T-helper 1 cell treated with Interleukin-12 subunit alpha and Interleukin-12 subunit beta and Interleukin-4 antibody, amounts not matched to agents 30 ng/mL and 1 ng/mL, for 36 hours (primary cell): ENCODE results near the gene SLC5A2. TPM values are rescaled to one million over a fixed set of nuclear protein-coding genes. Genes with fewer than 3 reads are reported as not detected.
"Not testable (repeated sequence)": the region's sequence is repeated elsewhere in the genome, so short reads cannot be mapped to it uniquely, and the experiment has no call there.

ENCODE experiments used
- intact Hi-C: fragments of 100-400 bp; cut with micrococcal nuclease; formaldehyde crosslinking; loops from one replicate; pipeline ENCODE4 v1.15.1; 2024
- total RNA-seq: library from RNA; stranded (reverse); gene quantifications from 2 replicates; pipeline ENCODE4 v1.2.3, GENCODE V29; 2022

The SLC5A2 gene
- total RNA-seq, 1 donor from 2014 or later, result not detected

DNA sequence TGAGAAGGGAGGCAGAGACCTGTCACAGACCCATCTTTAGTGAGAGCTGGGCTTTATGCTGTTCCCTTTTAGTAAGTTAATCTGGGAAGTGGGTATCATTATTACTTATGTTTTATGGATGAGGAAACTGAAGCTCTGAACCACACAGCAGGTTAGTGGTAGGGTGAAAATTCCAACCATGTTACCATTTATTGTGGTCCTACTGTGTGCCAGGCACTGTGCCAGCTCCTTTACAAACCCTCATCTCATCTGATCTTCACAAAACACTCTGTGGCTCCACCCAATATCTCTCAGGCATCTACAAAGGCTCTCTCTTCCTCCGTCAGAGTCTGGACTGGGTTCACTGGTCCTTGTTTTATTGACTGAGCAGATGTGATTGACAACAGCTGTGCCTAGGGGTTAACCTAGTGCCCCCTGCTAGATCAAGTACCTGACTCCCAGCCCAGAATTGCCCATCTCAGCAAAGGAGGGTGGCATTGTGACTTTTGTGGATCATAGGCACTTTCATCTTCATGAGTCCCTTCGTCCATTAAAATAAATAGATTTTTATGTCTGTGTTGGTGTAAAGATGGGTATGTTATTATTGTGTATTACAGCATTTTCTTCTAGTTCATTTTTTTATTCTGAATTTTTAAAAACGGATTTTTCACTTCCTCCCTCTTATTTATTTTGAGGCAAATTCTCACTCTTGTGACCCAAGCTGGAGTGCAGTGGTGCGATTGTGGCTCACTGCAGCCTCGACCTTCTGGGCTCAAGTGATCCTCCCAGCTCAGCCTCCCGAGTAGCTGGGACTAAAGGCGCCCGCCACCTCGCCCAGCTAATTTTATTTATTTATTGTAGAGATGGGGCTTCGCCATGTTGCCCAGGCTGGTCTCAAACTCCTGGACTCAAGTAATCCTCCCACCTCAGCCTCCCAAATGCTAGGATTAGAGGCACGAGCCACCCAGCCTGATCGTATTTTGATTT lies 7.9 kb upstream of the SLC5A2 start:
- intact Hi-C loops, result loop anchor here (5.0 kb wide), 3 partner anchors 48 to 392 kb away; partner anchors contain the start of gene COX6A2

DNA sequence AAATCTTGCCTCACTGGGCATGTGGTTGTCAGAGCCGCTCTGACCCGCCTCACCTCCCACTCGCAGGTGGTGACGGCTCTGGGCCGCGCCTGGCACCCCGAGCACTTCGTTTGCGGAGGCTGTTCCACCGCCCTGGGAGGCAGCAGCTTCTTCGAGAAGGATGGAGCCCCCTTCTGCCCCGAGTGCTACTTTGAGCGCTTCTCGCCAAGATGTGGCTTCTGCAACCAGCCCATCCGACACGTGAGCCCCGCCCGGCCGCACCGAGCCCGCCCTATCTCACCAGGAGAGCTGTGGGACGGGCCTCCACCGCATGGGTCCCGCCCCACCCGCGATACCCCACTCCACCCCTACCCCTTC lies 7.0 kb upstream of the SLC5A2 start:
- intact Hi-C loops, result loop anchor here (1.0 to 5.0 kb wide), 5 partner anchors 11 to 391 kb away; partner anchors contain the start of gene COX6A2

DNA sequence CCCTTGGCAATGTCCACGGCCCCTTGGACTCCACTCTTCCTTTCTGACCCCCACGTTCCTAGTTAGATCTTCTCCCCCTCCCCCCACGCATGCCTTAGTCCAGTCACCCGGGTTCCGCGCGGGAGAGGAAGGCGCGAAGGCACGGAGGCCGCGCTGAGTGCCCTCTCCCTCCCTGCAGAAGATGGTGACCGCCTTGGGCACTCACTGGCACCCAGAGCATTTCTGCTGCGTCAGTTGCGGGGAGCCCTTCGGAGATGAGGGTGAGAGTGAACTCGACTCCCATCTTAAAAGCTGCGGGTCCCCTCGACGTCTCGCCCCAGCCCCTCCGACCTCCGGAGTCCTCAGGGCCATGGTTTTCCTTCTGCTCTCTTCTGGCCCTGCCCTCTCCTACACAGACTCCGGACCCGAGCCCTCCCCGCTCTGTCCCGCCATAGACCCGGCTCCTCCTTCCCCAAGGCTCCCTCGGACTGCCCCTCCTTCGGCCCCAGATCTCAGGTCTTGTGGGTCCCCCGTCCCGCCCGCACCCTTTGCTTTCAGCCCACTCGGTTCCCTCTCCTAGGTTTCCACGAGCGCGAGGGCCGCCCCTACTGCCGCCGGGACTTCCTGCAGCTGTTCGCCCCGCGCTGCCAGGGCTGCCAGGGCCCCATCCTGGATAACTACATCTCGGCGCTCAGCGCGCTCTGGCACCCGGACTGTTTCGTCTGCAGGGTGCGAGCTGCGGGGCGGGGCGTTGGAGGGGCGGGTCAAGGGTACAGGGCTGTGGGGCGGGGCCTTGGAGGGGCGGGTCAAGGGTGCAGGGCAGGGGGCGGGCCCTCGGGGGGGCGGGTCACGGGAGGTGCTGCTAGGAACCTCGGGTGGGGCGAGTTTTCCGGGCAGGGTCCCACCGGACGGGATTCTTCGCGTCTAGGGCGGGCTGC lies 6.4 kb upstream of the SLC5A2 start:
- intact Hi-C loops, result loop anchor here (1.0 to 5.0 kb wide), 6 partner anchors 11 to 391 kb away; partner anchors contain the start of genes ARMC5 and COX6A2

DNA sequence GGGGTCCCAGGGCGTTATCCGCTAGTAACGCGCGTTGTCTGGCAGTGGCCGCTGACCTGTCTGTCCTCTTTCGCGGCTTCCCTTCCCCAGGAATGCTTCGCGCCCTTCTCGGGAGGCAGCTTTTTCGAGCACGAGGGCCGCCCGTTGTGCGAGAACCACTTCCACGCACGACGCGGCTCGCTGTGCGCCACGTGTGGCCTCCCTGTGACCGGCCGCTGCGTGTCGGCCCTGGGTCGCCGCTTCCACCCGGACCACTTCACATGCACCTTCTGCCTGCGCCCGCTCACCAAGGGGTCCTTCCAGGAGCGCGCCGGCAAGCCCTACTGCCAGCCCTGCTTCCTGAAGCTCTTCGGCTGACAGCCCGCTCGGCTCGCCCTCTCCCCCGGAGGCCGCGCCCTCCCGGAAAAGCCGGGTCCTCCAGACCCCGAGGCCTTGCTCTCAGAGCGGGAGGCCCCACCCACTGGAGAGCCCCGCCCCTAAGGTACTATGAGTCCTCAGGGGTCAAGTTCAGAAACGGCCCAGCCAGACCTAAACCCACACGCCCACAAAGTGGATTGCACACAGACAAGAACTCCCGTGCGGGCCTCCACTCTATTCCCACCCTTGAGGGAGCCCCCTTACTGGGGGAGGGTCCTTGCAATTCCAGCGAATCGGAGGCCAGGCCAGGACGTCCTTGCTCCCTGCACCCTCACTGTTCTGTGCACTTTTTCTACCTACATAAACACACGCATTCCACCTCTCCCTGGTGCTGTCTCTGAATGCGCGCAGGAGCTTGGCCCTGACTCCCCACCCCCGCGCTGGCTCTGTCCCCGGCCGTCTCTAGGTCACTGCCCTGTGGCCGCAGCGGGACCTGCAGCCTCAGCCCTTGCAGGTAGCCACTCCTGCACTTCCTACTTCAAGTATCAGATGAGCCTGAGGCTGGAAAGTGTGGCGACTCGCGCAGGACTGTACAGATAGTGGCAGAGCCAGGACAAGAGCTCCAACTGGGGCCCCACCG lies 5.4 kb upstream of the SLC5A2 start:
- intact Hi-C loops, result loop anchor here (1.0 to 5.0 kb wide), 4 partner anchors 18 to 390 kb away; partner anchors contain the start of genes ARMC5 and COX6A2

DNA sequence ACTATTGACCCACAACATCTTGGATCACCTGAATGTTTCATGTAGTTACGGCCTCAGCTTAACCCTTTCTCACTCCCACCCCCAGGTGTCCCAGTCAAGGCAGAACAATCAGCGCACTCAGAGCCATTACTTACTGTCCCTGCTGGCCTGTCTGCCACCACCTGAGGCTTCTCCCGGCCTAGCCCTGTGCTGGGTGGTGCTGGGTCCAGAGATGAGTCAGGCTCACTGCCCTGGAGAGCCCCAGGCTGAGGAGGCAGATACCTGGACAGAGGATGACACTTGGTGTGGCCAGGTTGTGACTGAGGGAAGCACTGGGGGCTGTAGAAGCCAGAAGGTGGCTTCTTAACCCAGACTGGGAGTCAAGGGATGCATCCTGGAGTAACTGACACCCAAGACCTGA lies 4.0 kb upstream of the SLC5A2 start:
- intact Hi-C loops, result loop anchor here (5.0 kb wide), 3 partner anchors 52 to 388 kb away; partner anchors contain the start of gene COX6A2

DNA sequence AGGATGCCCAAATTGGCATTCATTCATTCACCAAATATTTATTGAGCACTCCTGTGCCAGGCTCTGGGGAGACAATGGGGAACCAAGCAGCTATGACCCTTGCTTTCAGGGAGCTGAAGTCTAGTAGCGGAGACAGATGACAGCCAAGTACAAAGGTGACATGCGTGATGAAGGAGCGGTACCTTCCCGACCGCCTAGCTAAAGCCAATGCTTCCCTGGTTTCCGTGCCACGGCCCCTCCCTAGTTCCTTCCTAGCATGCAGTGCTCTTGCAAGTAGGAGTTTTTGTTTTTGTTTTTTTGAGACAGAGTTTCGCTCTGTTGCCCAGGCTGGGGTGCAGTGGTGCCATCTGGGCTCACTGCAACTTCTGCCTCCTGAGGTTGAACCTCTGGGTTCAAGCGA lies 3.2 kb upstream of the SLC5A2 start:
- intact Hi-C loops, result loop anchor here (5.0 kb wide), 3 partner anchors 52 to 388 kb away; partner anchors contain the start of gene COX6A2

DNA sequence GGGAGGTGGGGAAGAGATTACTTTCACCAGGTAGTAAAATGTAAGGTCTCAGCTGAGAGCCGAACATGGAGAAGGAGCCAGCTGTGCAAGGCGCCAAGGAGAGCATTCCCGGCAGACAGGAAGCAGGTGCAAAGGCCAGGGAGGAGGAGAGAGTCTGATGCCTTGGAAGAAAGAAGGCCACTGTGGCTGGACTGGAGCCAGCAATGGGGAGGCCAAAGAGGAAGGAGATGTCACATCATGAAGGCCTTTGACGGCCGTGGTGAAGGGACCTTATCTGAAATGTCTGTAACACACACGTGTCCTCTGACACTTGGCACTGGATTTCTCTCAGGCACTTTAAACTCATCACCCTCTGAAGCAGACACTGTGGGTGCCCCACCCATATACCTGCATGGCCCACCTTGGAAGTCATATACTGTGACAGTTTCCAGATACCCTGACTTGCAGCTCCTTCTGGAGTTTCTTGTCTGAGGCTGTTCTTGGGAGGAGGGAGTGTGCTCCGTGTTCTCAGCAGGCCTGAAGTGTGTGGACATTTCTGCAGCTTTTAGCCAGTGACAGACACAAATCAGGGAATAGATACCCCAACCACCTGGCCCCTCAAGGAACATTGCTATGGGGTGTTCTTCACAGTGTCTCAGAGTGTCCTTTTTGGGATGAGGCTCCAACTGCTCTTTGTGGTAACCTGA lies 1.9 kb upstream of the SLC5A2 start:
- intact Hi-C loops, result no loop called here

DNA sequence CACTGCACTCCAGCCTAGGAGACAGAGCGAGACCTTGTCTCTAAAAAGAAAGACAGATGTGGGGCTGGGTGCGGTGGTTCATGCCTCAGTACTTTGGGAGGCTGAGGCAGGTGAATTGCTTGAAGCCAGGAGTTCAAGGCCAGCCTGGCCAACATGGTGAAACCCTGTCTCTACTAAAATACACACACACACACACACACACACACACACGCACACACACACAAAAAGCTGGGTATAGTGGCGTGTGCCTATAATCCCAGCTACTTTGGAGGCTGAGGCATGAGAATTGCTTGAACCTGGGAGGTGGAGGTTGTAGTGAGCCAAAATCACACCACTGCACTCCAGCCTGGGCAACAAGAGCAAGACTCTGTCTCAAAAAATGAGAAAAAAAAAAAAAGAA lies 1.1 kb downstream of the SLC5A2 start:
- intact Hi-C loops, result not testable (repeated sequence)

DNA sequence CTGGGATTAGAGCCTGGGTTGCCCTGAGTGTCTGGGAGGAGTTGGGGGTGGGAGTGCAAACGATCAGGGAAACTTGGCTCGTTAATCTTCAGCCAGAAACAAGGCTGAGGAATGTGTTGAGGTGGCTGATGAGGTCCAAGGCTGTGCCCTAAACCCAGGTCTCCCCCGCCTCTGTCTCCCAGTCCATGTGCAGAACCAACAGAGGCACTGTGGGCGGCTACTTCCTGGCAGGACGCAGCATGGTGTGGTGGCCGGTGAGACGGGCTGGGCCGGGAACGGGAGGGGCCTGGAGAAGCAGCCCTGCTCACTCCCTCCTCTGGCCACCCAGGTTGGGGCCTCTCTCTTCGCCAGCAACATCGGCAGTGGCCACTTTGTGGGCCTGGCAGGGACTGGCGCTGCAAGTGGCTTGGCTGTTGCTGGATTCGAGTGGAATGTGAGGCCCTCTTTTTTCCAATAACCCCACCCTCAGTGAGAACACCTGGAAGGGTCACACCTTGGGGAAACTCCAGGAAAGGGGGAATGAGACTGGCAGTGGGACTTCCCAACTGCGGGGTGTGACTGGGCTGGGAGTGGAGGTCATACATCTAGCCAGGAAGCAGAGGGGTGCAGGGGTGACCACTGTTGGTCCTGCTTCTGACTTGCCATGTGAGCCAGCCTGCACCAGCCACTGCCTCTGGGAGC lies 1.7 kb downstream of the SLC5A2 start:
- intact Hi-C loops, result no loop called here

DNA sequence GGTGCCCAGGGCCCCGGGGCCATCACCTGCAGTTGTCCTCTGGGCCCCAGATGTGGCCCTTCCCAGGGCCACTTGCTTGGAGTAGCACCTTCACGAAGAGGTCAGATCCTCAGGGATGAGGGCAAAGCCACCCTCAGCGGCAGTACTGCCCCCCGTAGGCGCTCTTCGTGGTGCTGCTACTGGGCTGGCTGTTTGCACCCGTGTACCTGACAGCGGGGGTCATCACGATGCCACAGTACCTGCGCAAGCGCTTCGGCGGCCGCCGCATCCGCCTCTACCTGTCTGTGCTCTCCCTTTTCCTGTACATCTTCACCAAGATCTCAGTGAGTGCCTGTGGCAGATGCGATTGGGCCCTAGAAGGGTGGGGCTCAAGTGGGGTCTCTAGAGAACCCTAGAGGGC lies 2.6 kb downstream of the SLC5A2 start:
- intact Hi-C loops, result no loop called here

DNA sequence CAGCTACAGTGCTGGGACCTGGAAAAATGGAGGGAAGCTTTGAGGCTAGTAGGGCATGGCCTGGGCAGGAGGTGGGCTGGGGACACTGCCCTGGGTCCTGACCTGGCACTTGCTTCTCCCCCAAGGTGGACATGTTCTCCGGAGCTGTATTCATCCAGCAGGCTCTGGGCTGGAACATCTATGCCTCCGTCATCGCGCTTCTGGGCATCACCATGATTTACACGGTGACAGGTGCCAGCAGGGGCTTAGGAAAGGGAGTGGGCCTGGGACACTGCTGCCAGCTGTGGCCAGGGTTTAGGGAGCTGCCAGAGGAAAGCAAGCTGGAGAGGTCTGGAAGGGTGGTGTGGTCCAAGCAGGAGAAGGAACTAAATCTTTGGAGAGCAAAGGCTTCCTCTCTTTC lies 3.1 kb downstream of the SLC5A2 start:
- intact Hi-C loops, result no loop called here

DNA sequence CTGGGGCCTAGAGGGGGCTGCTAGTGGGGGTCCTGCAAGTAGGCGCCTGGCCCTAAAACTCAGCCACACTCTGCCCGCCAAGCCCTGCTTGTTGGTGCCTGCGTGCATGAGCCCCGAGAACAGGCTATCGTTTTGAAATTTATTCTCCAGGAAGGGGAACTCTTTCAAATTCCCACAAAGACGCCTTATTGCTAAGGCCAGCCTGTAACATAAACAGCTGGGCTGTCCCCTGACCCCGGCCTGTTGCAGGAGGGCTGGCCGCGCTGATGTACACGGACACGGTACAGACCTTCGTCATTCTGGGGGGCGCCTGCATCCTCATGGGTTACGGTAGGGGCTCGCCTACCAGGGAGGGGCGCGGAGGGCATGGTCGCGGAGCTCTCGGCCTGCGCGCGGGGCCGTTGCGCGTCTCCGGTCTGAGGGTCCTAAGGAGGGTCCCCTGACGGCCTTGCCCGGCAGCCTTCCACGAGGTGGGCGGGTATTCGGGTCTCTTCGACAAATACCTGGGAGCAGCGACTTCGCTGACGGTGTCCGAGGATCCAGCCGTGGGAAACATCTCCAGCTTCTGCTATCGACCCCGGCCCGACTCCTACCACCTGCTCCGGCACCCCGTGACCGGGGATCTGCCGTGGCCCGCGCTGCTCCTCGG lies 4.3 kb downstream of the SLC5A2 start:
- intact Hi-C loops, result loop anchor here (1.0 kb wide), 2 partner anchors 11 to 21 kb away; partner anchors contain the start of gene RUSF1

DNA sequence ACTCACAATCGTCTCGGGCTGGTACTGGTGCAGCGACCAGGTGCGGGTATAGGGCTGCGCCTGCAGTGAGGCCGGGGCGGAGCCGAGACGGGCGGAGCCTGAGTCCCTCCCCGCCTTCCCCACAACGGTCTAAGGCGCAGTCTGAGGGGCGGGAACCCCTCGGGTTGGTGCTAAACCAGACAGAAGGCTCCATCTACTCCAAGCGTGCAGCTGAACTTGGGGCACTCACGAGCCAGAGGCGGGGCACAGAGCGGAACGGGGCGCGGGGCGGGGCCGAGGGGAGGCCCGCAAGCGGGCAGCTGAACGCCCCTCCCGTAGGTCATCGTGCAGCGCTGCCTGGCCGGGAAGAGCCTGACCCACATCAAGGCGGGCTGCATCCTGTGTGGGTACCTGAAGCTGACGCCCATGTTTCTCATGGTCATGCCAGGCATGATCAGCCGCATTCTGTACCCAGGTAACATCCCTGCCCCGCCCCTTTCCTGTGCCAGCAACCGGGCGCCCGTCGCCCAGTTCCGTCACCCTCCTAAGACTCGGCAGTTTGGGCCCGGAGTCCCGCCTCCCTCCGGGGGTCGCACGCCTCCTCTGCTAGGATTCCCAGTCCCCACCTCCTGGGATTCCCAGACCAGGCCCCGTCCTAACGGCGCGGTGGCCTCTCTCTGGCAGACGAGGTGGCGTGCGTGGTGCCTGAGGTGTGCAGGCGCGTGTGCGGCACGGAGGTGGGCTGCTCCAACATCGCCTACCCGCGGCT lies 5.0 kb downstream of the SLC5A2 start:
- intact Hi-C loops, result loop anchor here (1.0 kb wide), 2 partner anchors 12 to 20 kb away; partner anchors contain the start of gene RUSF1

DNA sequence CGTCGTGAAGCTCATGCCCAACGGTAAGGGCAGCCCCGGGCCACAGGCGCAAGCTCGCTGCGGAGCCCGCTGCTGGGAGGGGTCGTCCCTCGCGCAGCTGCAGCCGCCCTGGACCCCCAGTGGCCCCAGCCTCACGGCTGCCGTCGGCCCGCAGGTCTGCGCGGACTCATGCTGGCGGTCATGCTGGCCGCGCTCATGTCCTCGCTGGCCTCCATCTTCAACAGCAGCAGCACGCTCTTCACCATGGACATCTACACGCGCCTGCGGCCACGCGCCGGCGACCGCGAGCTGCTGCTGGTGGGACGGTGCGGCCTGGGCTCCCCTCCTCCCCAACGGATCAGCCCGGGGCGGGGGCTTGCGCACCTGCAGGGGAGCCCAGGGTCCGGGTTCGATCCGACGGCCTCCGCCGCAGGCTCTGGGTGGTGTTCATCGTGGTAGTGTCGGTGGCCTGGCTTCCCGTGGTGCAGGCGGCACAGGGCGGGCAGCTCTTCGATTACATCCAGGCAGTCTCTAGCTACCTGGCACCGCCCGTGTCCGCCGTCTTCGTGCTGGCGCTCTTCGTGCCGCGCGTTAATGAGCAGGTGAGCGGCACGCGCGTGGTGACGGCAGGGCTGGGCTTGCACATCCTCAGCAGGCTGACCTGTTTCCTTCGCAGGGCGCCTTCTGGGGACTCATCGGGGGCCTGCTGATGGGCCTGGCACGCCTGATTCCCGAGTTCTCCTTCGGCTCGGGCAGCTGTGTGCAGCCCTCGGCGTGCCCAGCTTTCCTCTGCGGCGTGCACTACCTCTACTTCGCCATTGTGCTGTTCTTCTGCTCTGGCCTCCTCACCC lies 5.8 kb downstream of the SLC5A2 start:
- intact Hi-C loops, result no loop called here

DNA sequence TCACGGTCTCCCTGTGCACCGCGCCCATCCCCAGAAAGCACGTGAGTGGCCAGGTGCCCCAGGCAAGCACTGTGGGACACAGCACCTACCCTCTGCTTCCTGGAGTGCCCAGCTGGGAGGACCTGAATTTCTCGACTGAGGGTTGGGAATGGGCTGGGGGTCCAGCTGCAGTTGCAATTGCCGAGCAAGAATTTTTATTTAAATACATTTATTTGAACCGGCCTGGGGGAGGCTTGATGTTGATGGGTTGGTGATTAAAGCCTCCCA lies 6.3 kb downstream of the SLC5A2 start:
- intact Hi-C loops, result no loop called here

DNA sequence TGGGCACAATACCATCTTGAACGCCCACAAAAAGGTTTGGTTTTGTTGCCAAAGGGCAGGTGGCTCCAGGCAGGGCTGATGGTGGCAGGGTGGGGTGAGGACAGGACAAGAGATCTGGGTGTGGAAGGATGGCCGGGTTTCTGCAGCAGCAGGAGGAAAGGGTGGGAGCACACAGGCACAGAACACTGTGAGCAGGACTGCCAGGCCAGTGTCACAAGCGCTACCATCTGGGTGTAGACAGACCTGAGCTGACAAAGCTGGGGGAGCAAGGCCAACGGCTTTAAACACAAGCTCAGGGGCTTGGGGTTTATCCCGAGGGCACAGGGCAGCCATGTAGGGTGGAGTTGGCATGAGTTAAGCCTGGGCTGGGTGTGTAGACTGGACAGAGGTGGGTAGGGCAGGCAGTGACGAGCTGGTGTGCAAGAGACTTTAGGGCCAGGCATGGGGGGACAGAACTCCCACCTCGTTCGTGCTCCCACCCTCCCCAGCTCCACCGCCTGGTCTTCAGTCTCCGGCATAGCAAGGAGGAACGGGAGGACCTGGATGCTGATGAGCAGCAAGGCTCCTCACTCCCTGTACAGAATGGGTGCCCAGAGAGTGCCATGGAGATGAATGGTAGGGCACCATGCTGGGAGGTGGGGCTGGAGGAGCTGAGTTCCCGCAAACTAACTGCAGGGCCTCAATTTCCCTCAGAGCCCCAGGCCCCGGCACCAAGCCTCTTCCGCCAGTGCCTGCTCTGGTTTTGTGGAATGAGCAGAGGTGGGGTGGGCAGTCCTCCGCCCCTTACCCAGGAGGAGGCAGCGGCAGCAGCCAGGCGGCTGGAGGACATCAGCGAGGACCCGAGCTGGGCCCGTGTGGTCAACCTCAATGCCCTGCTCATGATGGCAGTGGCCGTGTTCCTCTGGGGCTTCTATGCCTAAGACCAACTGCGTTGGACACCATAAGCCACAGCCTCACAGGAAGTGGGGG lies 7.0 kb downstream of the SLC5A2 start:
- intact Hi-C loops, result no loop called here
